ENCODE measurements around the gene RAE1.

Gene RAE1

DNA sequence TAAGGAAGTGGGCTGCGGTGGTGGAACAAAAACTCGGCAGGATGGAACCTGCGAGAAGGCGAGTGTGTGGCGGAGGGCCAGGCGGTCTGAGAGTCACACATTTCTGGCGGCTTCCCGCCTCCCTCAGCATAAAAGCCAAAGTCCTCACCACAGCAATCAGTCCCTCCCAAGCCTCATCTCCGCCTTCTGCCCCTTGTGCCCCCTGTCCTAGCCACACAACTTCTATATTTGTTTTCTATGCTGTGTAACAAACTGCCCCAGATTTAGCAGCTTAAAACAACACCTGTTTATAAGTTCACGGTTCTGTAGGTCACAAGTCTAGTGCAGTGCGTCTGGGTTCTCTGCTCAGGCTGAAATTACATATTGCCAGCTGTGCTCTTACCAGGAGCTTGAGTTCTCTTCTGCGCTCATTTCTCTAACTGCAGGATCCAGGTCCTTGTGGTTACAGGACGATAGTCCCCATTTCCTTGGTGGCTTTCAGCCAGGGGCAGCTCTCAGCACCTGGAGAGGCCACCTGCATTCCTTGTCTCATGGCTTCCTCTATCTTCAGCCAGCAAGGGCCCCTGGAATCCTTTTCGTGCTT is 33.2 kb upstream of the RAE1 start:
- TF ChIP-seq POLR2A (IDR thresholded peaks at IDR 0.05; ENCODE audit: low read length) (no peak), GATA1 (IDR thresholded peaks at IDR 0.05; ENCODE audit: low read depth, low read length) (no peak)
- no peak for DNase-seq

DNA sequence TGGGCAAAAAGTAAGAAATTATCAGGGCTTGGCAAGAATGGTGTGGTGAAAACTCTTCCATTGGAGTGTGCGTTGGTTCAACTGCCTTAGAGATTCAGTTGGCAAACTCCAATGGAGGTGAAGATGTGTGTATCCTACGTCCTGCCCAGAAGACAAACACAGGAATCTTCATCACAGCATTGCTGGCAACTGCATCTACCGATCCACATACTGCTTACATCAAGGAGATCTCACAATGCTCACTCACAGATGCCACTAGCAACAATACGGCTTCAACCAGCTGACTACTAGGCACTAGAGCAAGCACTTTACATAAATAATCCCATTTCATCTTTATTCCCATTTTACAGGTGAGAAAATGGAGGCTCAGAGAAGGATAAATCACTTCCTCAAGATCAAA is 31.5 kb upstream of the RAE1 start:
- no peak for DNase-seq
- TF ChIP-seq GATA1 (IDR thresholded peaks at IDR 0.05; ENCODE audit: low read depth, low read length): no peak
- TF ChIP-seq POLR2A (IDR thresholded peaks at IDR 0.05; ENCODE audit: low read length): no peak

DNA sequence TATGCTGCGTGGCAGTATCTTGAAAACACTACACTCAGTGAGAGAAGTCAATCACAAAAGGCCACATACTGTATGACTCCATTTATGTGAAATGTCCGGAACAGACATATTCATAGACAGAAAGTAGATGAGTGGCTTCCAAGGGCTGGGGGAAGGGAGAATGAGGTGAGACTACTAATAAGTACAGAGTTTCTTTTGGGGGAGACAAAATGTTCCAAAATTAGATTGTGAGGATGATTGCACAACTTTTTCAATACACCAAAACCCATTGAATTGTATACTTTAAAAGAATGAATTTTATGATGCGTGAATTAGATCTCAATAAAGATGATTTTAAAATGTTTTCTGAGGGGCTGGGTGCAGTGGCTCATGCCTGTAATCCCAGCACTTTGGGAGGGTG is 30.7 kb upstream of the RAE1 start:
- DNase-seq: no peak
- TF ChIP-seq GATA1 (IDR thresholded peaks at IDR 0.05; ENCODE audit: low read depth, low read length) (no peak), POLR2A (IDR thresholded peaks at IDR 0.05; ENCODE audit: low read length) (no peak)

DNA sequence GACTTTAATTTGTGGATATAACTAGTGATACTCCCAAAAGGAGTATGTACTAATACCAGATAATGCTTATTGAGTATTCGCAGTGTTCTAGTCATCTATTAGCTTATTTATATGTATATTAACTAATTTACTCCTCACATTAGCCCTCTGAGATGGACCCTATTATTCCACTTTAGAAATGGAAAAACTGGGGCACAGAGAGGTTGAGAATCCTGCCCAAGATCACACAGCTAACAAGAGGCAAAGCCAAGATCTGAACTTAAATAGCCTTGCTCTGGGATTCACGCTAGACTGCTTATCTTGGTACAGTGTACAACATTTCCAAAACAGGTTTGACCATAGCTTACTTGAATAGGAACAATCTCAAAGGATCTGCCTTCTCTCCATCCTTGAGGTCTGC is 29.9 kb upstream of the RAE1 start:
- no peak for TF ChIP-seq GATA1 (IDR thresholded peaks at IDR 0.05; ENCODE audit: low read depth, low read length)
- TF ChIP-seq POLR2A (IDR thresholded peaks at IDR 0.05; ENCODE audit: low read length): no peak

DNA sequence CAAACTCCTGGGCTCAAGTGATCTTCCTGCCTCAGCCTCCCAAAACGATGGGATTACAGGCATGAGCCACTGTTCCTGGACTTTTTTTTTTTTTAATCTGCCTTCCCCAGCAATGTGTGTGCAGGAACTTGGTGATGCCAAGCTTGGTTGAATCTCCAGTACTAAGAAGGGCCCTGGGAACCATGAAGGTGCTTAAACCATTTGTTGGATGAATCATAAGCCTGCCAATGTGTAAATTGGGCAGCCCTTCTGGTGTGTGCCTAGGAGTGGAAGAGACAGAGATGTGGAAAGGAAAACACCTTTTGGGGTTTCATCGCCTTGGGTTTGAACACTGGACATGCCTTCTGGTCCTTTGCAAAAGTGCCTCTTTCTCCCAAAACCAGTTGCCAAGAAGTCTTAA is 28.6 kb upstream of the RAE1 start:
- TF ChIP-seq GATA1 (IDR thresholded peaks at IDR 0.05; ENCODE audit: low read depth, low read length): no peak
- TF ChIP-seq POLR2A (IDR thresholded peaks at IDR 0.05; ENCODE audit: low read length): no peak
- no peak for DNase-seq

More for the DNA sequence above, 29.9 kb upstream of the RAE1 start:
- DNase-seq: no peak

DNA sequence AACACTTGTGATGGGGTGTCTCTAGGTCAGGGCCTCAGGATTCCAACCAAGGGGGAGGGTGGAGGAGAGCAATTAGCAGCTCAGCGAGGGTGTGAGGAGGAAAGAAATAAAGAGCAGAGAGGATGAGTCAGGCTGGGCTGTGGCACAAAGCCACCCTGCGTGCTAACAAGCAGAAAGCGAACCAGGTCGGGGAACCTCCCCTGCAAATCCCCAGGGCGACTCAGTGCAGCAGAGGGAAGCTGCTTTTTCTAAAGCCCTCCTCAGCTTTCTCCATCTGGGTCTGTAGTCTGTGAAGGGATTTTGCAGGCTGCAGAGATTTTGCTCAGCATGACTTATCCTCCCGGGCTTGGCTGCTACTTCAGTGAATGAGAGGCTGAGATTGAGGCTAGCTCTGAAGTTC is 28.0 kb upstream of the RAE1 start:
- DNase-seq: no peak
- TF ChIP-seq GATA1 (IDR thresholded peaks at IDR 0.05; ENCODE audit: low read depth, low read length) (no peak), POLR2A (IDR thresholded peaks at IDR 0.05; ENCODE audit: low read length) (no peak)

DNA sequence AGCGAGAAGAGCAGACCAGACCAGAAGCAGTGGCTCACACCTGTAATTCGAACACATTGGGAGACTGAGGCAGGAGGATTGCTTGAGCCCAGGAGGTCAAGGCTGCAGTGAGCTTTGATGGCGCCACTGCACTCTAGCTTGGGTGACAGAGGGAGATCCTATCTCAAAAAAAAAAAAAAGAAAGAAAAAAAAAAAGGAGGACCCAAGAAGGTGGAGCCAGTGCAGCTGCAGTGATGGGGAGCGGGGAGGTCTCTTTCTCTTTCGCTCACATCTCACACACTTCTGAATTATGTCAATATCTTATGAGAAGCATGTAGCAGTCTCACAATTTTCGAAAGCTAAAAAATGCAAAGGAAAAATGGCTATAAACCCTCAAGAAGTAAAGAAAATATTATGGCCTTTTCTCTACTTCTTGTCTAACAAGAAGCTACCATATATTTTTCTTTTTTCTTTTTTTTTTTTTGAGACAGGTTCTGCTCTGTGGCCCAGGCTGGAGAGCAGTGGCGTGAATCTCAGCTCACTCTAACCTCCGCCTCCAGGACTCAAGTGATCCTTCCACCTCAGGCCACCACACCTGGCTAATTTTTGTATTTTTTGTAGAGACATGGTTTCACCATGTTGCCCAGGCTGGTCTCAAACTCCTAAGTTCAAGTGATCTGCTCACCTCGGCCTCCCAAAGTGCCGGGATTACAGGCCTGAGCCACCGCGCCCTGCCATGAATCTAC is 25.3 kb upstream of the RAE1 start:
- no peak for TF ChIP-seq GATA1 (IDR thresholded peaks at IDR 0.05; ENCODE audit: low read depth, low read length)
- TF ChIP-seq POLR2A (IDR thresholded peaks at IDR 0.05; ENCODE audit: low read length): no peak
- DNase-seq: no peak

DNA sequence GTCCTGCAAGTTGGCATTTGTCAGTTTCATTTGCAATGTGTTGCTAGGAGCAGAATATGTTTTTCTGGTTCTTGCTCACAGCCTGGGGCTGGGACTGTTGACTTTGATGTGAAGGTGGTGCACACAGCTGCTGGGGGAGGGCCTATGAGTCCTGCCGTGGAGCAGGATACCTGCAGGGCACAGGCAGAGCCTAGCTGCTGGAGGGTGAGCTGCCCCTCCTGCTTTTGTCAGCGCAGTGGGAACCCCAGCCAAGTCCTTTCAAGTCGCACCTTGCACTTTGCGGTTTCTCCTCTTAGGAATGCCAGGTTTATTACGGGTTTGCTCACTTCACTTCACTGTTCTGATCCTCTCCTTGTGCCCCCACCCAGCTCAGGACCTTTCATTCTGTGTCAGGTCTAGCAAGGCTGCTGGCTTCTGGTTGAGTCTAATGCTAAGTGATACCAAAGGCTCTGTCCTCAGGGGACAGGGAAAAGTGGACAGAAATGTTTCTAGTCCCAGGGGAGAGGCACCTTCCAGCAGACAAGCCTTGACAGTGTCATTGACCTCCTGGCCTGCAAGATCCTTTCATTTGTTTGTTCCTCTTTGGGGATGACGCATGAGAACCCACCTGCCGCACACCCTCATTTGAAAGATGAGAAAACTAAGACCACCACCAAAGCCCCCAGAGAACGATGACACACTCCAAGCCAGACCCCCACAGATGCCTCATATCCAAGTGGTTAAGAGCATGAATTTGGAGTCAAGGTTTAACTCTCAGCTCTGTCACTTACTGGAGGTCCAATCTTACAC is 24.2 kb upstream of the RAE1 start:
- no peak for DNase-seq
- TF ChIP-seq GATA1 (IDR thresholded peaks at IDR 0.05; ENCODE audit: low read depth, low read length) (no peak), POLR2A (IDR thresholded peaks at IDR 0.05; ENCODE audit: low read length) (no peak)

DNA sequence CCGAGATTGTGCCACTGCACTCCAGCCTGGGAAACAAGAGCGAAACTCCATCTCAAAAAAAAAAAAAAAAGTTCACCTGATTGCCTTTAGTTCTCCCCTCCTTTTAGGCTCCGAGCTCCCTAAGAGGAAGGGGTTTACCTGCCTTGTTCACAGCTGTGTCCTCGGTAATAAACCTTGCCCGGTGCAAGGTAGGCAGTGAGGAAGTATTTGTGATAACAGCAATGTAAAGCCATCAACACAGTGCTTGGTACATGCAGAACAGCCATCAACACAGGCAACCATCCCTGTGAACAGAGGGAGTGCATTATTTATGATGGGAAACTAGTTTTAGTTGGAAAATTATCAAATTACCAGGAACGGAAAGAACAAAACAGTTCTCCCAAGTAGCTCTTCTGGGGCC is 23.2 kb upstream of the RAE1 start:
- TF ChIP-seq GATA1 (IDR thresholded peaks at IDR 0.05; ENCODE audit: low read depth, low read length): no peak
- TF ChIP-seq POLR2A (IDR thresholded peaks at IDR 0.05; ENCODE audit: low read length): no peak
- no peak for DNase-seq

DNA sequence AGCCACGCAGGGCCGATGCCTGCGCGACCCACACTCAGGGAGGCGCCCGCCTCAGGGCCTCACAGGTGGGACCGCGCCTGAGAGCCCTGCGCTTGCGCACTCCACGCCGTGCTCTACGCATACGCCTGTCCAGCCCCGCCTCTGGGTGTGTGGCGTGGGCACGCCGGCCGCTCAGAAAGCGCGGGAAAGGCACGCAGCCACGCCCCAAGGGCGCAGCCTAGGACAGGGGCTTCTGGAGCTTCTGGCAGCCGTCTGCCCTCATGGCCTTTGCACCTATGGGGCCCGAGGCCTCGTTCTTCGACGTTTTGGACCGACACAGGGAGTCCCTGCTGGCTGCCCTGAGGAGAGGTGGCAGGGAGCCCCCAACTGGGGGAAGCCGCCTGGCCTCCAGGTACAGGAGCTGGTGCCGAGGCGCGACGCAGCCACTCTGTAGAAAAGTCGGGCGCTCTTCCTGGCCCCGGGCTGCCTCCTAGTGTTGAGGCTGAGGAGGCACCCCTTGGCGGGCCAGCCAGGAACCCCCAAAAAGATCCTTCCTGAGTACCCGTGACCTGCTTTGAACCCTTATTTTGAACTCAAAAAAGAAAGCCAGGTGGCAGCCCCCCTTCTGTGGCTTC is 21.3 kb upstream of the RAE1 start, which contains the start of gene SPO11:
Gene SPO11, plus strand, starts transcription at position 196 of the 614 bp plus-strand sequence. Its CDS starts 65 bp downstream, at position 261.
- TF ChIP-seq GATA1 (IDR thresholded peaks at IDR 0.05; ENCODE audit: low read depth, low read length) (no peak), POLR2A (IDR thresholded peaks at IDR 0.05; ENCODE audit: low read length) (no peak)
- DNase-seq: no peak

DNA sequence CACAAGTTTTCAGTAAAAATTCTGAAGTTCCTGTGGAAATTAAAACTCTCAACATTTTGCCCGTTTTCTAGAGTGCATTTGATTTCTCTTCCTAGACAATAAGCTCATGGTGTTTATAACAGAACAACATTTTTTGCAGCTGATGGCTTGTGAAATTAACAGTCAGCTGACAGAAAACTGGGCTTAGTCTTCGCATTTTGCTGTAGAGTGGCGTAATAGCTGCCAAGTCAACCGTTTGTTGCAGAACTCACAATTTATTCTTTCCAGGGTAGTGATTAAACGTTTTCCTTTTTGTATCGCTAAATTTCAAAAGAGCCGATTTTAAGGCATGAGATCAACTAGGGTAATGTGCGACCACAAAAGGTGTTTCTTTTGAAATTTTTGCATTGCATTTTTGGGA is 20.1 kb upstream of the RAE1 start:
- no peak for DNase-seq
- no peak for TF ChIP-seq GATA1 (IDR thresholded peaks at IDR 0.05; ENCODE audit: low read depth, low read length)
- TF ChIP-seq POLR2A (IDR thresholded peaks at IDR 0.05; ENCODE audit: low read length): no peak

DNA sequence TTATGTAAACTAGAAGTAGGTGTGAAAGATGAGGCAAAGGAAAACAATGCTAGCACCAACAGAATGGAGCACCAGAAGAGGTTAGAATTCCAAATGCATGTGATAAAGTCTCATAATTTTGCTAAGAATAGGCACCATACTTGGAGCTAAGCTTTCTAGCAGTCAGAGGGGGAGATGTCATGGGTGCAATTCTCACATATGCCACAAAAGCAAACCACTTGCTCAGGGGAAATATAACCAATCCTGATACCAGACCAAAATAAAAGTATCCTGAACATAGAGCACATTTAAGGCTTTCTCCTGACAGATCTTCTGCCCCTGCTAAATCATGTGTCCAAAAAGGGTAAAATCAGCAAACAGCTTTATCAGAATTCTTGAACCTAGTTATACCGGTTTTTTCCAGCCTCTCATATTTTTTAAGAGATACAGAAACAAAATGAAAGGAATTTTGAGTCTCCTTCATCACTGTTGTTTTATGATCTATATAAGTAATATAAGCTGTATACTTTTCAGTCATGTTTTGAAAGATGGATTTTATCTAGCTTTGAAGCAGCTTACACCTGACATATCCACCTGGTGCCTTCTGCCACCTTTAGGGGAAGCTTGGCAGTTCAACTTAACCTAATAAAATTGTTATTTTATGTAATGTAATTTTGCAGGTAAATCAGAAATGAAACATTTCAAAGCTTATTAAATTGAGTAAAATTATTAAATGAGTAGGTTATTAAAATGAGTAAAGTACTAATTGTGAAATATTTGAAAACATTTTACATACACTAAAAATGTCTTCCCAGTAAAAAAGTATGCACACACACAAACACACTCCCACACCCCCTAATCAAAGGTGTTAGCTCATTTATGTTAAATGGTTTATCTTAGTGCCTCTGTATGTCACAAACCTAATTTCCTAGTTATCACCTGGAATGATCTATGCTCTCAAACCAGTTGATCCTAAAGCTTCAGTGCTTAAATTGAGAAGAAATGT is 18.7 kb upstream of the RAE1 start:
- TF ChIP-seq GATA1 (IDR thresholded peaks at IDR 0.05; ENCODE audit: low read depth, low read length) (no peak), POLR2A (IDR thresholded peaks at IDR 0.05; ENCODE audit: low read length) (no peak)

DNA sequence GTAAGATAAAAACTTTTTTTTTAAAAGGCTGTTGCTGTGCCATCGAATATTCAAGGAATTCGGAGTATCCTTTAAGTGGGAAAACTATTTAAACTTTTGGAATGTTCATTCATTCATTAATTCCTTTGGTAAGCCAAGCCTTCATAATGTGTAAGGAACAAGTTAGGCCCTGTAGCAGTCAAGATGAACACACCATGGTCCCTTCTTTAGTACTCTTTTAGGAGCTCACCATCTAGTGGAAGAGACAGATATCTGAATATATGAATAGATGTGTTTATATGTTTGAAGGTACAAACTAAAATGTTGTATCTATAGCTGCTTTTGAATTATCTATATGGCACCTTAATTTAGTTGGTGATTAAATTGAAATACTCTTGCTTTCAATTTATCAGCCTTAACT is 15.7 kb upstream of the RAE1 start:
- TF ChIP-seq GATA1 (IDR thresholded peaks at IDR 0.05; ENCODE audit: low read depth, low read length) (no peak), POLR2A (IDR thresholded peaks at IDR 0.05; ENCODE audit: low read length) (no peak)
- DNase-seq: no peak

More for the DNA sequence above, 18.7 kb upstream of the RAE1 start:
- DNase-seq: no peak

Measured in erythroblast (primary cell).